Tibial nerve (tissue), 4 donors: Measurements from ENCODE around the gene CLASP1.

Source experiments
- CTCF ChIP-seq, 5 experiments: fragments of 200-600 bp in 3 of 5; fragments of 450-650 bp in 2 of 5; sonication (generic) in 3 of 5; IDR thresholded peaks; one replicate each; pipeline ENCODE4 v1.5.1; 2016 to 2019; ENCODE audit warnings: antibody characterized with exemption in 5 of 5, mild to moderate bottlenecking in 3 of 5, moderate library complexity in 2 of 5
- EP300 ChIP-seq, 2 donors: sonication (generic); formaldehyde crosslinking; IDR thresholded peaks; one replicate each; pipeline ENCODE4 v1.6.1; 2017; ENCODE audit warnings: antibody characterized with exemption in 2 of 2, mild to moderate bottlenecking in 1 of 2
- POLR2A ChIP-seq, 2 donors: fragments of 450-650 bp; IDR thresholded peaks; one replicate each; pipeline ENCODE4 v1.6.1; 2017; ENCODE audit warnings: antibody characterized with exemption in 2 of 2, mild to moderate bottlenecking in 2 of 2, moderate library complexity in 2 of 2

- TF ChIP-seq CTCF (IDR thresholded peaks at IDR 0.05), result no peak
- TF ChIP-seq EP300 (IDR thresholded peaks at IDR 0.05), result no peak
- no peak for TF ChIP-seq POLR2A (IDR thresholded peaks at IDR 0.05)
Observed at GRCh38 chr2:121307048-121307447, 342.2 kb downstream of the CLASP1 start.
